GM11168 (cell line): ENCODE measurements around the gene PTPRN2.

Experiments
- in situ Hi-C: fragments of 300-500 bp; cut with MboI; formaldehyde crosslinking; loops from one replicate; pipeline ENCODE4 v1.12.0; 2022; ENCODE audit warnings: low sequenced_read_pairs; ENCODE audit not compliant: unreplicated experiment

PTPRN2 gene

DNA sequence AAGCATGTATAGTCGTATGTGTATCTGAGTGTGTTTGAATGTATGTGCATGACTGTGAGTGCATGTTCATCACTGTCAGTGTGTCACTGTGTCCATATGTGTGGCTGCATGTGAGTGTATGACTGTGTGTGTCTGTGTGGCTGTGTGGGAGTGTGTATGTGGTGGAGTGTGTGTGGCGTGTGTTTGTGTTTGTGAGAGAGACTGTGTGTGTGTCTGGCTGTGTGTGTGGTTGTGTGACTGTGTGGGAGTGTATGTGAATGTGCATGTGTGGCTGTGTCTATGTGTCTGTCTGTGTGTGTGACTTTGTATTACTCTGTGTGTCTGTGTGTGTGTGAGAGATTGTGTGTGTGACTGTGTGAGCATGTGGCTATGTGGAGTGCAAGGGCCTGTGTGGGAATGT, 748.4 kb downstream of the PTPRN2 start:
- in situ Hi-C loops, result no loop called here

GRCh38 chr7:157837561-157837960, 750.1 kb downstream of the PTPRN2 start:
- in situ Hi-C loops, result no loop called here

- in situ Hi-C loops, result no loop called here
Measured at GRCh38 chr7:157837047-157837446, 750.6 kb downstream of the PTPRN2 start.

- in situ Hi-C loops, result no loop called here
Measured at GRCh38 chr7:157834501-157835163, 753.0 kb downstream of the PTPRN2 start.

GRCh38 chr7:157832866-157833607, 754.6 kb downstream of the PTPRN2 start:
- in situ Hi-C loops, result no loop called here

GRCh38 chr7:157832421-157832820, 755.2 kb downstream of the PTPRN2 start:
- in situ Hi-C loops, result no loop called here

DNA sequence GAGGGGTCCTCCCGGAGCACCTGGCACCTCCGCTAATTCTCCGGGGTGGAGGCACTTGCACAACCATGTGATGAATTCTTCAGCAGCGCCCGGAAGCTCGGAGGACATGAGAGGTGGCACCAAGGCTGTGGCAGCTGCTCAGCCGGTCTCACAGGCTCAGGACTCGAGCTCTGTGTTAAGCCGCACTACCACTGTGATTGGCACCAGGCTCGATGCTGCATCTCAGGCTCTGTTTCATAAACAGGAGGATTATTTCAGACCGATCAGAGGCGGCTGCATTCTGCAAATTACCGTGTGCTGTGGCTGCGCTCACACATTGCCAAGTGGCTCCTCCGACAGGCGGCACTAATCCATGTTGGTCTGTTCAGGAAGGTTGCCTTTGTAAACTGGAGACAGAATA, 755.6 kb downstream of the PTPRN2 start:
- in situ Hi-C loops, result no loop called here

GRCh38 chr7:157831143-157831905, 756.3 kb downstream of the PTPRN2 start:
- in situ Hi-C loops, result no loop called here

- in situ Hi-C loops, result no loop called here
Measured at GRCh38 chr7:157830331-157830730, 757.3 kb downstream of the PTPRN2 start.

GRCh38 chr7:157829491-157829890, 758.1 kb downstream of the PTPRN2 start:
- in situ Hi-C loops, result no loop called here

GRCh38 chr7:157828881-157829280, 758.7 kb downstream of the PTPRN2 start:
- in situ Hi-C loops, result no loop called here

GRCh38 chr7:157828190-157828589, 759.4 kb downstream of the PTPRN2 start:
- in situ Hi-C loops, result no loop called here

DNA sequence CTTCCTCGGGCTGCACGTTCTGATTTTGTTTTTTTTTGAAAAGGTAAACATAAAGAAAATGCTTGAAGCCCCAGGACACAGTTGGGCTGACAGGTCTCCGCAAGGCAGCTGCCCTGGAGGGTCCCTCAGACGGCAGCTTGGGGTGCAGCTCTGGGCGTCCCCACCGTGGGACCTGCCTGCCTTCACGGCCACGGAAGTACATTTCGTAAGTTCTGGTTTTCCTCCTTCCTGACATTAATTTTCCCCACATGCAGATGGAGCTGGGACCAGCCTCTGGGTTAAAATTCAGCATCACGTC, 759.8 kb downstream of the PTPRN2 start:
- in situ Hi-C loops, result no loop called here

- in situ Hi-C loops, result no loop called here
Measured at GRCh38 chr7:157827045-157827862, 760.4 kb downstream of the PTPRN2 start.

- in situ Hi-C loops, result no loop called here
Measured at GRCh38 chr7:157826566-157826965, 761.1 kb downstream of the PTPRN2 start.

- in situ Hi-C loops, result no loop called here
Measured at GRCh38 chr7:157825325-157825724, 762.3 kb downstream of the PTPRN2 start.

- in situ Hi-C loops, result no loop called here
Measured at GRCh38 chr7:157824819-157825121, 762.9 kb downstream of the PTPRN2 start.

DNA sequence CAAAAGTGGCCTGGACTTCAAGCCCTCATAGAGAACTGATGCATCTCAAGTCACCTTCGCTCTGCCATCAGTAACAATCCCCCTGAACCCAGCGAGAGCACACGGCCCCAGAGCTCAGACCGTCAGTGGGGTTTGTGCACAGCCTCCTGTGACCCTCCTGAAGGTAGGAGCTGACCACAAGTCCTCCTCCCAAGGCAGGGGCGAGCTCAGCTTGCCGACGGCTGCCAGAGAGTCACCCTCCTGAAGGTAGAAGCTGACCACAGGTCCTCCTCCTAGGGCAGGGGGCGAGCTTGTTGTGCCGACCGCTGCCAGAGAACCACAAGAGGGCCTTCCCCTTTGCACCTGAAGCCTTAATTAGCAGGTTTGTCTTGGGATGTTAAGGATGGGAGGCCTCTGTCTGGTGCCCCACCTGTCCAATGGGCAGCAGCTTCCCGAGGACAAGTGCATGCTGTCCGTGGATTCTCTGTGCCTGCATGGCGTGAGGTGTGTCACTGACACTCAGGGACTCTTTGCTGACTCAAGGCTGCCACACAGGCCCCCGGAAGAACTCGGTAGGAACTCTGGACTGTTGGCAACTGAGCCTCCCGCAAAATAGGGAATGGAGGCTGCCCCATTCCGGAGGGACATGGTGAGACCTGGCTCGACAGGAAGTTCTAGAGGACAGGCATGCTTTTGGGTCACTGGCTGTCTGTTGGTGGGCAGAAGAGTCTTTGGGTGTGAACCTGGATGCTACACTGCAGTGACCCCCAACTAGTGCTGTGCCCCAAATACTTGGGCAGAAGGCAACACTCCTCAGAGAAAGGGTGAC, 763.4 kb downstream of the PTPRN2 start:
- in situ Hi-C loops, result no loop called here

DNA sequence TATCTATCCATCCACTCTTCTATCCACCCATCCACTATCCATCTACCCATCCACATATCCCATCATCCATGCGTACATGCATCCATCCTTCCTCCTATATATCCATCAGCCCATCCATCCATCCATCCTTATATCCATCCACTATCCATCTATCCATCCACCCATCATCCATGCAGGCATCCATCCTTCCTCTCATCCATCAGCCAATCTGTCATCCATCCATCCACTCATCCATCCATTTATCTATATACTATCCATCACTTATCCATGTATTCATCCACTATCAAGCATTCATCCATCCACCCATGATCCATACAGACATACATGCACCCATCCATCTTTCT, 765.0 kb downstream of the PTPRN2 start:
- in situ Hi-C loops, result no loop called here
